Islet precursor cell (in vitro differentiated cells): Measurements from ENCODE around the gene PRCP.

Experiments
- DNase-seq: peaks from one replicate; pipeline ENCODE4 v3.0.0-alpha.2; 2018

Gene PRCP

DNA sequence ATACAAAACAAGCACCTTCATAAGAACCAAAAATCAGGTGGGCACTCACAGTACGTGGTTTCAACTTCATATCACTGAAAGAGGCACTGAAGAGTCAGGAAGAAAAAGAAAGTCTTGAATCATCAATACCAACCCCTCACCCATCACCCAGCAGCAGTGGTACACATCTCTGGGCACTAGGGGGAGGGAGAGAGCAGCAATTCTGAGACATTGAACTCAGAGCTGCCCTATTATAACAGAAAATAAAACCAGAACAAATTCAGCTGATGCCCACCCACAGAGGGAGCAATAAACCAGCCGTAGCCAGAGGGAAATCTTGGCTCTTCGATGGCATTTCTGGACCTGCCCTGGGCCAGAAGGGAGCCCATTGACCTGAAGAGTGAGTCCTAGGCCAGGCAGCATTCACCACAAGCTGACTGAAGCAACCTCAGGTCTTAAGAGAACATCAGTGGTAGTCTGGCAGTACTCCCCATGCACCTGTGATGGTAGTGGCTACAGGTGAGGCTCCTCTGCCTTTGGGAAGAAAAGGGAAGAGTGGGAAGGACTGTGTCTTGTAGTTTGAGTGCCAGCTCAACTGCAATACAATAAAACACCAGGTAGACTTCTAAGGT is 124.4 kb downstream of the PRCP start:
- peak; percentile 85 for DNase-seq

DNA sequence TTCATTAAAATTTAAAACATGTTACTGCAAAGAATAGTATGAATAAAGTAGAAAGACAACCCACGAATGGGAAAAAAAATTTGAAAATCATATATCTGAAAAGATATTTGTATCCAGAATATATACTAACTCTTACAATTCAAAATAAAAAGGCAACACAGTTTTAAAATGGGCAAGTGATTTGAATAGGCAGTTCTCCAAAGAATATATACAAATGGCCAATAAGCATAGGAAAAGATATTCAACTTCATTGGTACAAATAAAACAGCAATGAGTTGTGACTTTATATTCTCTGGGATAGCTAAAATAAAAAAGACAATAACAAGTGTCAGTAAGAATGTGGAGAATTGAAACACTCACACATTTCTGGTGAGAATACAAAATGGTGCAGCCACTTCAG is 125.0 kb downstream of the PRCP start:
- DNase-seq, result no peak
